Smooth muscle cell (in vitro differentiated cells): Measurements from ENCODE around the gene SEPHS1. TPM values are rescaled to one million over a fixed set of nuclear protein-coding genes. Genes with fewer than 3 reads are reported as not detected.

Source experiments
- DNase-seq: peaks from one replicate; lab custom pipeline; 2025; ENCODE audit not compliant: unreplicated experiment; lab: John Stamatoyannopoulos, UW
- H2AFZ ChIP-seq: fragments of 200-600 bp; sonication (generic); 2 replicates; pipeline ENCODE4 v1.6.0; 2016; ENCODE audit warnings: antibody characterized with exemption, low read depth, mild to moderate bottlenecking
- H3F3A ChIP-seq: fragments of 200-600 bp; sonication (generic); 2 replicates; pipeline ENCODE4 v1.6.0; 2017; ENCODE audit warnings: antibody characterized with exemption, low read depth
- H3K27ac ChIP-seq: fragments of 200-600 bp; sonication (generic); 2 replicates; pipeline ENCODE4 v1.5.1; 2016; ENCODE audit warnings: low read depth, mild to moderate bottlenecking
- H3K27me3 ChIP-seq: fragments of 200-600 bp; sonication (generic); 2 replicates; pipeline ENCODE4 v1.6.1; 2016; ENCODE audit warnings: low read depth, mild to moderate bottlenecking
- H3K36me3 ChIP-seq: fragments of 200-600 bp; sonication (generic); 2 replicates; pipeline ENCODE4 v1.5.1; 2016; ENCODE audit warnings: low read depth
- H3K4me1 ChIP-seq: fragments of 200-600 bp; sonication (generic); 2 replicates; pipeline ENCODE4 v1.5.1; 2016; ENCODE audit warnings: low read depth
- H3K4me2 ChIP-seq: fragments of 200-600 bp; sonication (generic); 2 replicates; pipeline ENCODE4 v1.6.0; 2016; ENCODE audit warnings: mild to moderate bottlenecking
- H3K4me3 ChIP-seq: fragments of 200-600 bp; sonication (generic); 2 replicates; pipeline ENCODE4 v1.5.1; 2016; ENCODE audit warnings: mild to moderate bottlenecking
- H3K79me2 ChIP-seq: fragments of 200-600 bp; sonication (generic); 2 replicates; pipeline ENCODE4 v1.6.0; 2016; ENCODE audit warnings: low read depth, mild to moderate bottlenecking
- H3K9ac ChIP-seq: fragments of 200-600 bp; sonication (generic); 2 replicates; pipeline ENCODE4 v1.6.0; 2016; ENCODE audit warnings: low read depth
- H3K9me3 ChIP-seq: fragments of 200-600 bp; sonication (generic); replicated peaks from 2 replicates; pipeline ENCODE4 v1.5.1; 2016; ENCODE audit warnings: low read depth
- H4K20me1 ChIP-seq: fragments of 200-600 bp; sonication (generic); 2 replicates; pipeline ENCODE4 v1.6.0; 2016; ENCODE audit warnings: low read depth
- CTCF ChIP-seq: fragments of 200-600 bp; sonication (generic); IDR thresholded peaks from 2 replicates; pipeline ENCODE4 v1.5.1; 2017; ENCODE audit warnings: borderline replicate concordance, mild to moderate bottlenecking, antibody characterized with exemption; ENCODE audit not compliant: insufficient read depth, poor library complexity, severe bottlenecking
- WGBS: methylation state at CpG from one replicate; pipeline ENCODE4 v1.1.7; 2016; ENCODE audit warnings: low lambda C conversion rate; 5-methylcytosine and 5-hydroxymethylcytosine counted together
- polyA plus RNA-seq: library from polyadenylated mRNA; unstranded; fragments of >200 nt; fragmentation: Nextera tagmentation; extraction: Ambion mirVana; gene quantifications from 2 replicates; pipeline ENCODE4 v1.2.1, GENCODE V29; 2016
- total RNA-seq: library from RNA; depleted of rRNA; stranded (reverse); fragments of >200 nt; gene quantifications from 2 replicates; pipeline ENCODE4 v1.2.3, GENCODE V29; 2014

The SEPHS1 gene
- total and polyA plus RNA-seq, 2 experiments from 2014 or later = 29.5 to 48.3 TPM

DNA sequence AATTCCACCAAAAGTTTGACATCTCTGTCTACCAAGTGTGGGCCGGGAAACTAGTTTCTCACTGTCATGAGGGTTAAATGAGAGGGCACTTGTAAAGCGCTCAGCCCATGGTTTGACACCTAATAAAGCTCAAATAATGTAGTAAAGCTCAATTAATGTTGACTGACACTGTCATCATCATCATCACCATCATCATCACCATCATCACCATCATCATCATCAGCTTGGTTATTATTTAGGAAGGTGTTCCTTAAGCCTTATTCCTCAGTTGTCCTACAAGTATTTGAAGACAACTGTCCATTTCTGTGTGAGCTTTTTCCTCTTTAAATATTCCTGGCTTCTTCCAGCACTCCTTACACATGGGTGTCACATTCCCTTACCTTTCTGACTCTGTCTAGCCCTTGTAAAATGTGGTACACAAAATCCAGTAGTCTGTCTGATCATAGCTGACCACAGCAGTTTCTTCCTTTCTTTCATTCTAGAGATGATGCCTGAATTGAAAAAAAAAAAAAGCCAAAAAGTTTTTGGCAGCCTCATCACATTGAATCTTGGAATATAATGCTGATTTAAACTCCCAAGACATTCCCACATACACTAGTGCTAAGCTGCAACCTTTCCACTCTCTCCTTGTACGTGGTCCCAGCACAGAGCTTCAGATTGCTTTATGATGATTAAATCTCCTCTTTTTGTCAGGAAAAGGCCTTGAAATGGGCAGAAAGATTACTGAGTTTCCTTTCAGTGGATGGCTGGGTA lies 40.6 kb upstream of the SEPHS1 start:
- H2AFZ ChIP-seq = no peak overlapping the region
- no peaks in the 10 kb centered on the region for H3K9me3 ChIP-seq
- no peak overlapping the region for H3K27ac ChIP-seq
- TF ChIP-seq CTCF = no peak
- DNase-seq = no peak
- no peaks in the 10 kb centered on the region for H4K20me1 ChIP-seq
- no peaks in the 10 kb centered on the region for H3F3A ChIP-seq
- H3K27me3 ChIP-seq = peaks cover 23% of the 10 kb centered on the region
- H3K4me2 ChIP-seq = no peak overlapping the region
- H3K9ac ChIP-seq = no peak overlapping the region
- H3K36me3 ChIP-seq = no peaks in the 10 kb centered on the region
- 84% methylated on average over 3 of the region's 3 CpGs for WGBS
- no peaks in the 10 kb centered on the region for H3K79me2 ChIP-seq
- no peaks in the 10 kb centered on the region for H3K4me1 ChIP-seq
- no peak overlapping the region for H3K4me3 ChIP-seq

- no peak overlapping the region for H3K4me3 ChIP-seq
- no peaks in the 10 kb centered on the region for H3K9me3 ChIP-seq
- no peaks in the 10 kb centered on the region for H3K79me2 ChIP-seq
- DNase-seq = no peak
- H3F3A ChIP-seq = no peaks in the 10 kb centered on the region
- peaks cover 40% of the 10 kb centered on the region for H3K27me3 ChIP-seq
- 92% methylated on average over 7 of the region's 7 CpGs for WGBS
- H4K20me1 ChIP-seq = no peaks in the 10 kb centered on the region
- TF ChIP-seq CTCF = no peak
- H3K36me3 ChIP-seq = no peaks in the 10 kb centered on the region
- no peak overlapping the region for H3K27ac ChIP-seq
- no peak overlapping the region for H3K4me2 ChIP-seq
- no peaks in the 10 kb centered on the region for H3K4me1 ChIP-seq
- no peak overlapping the region for H2AFZ ChIP-seq
- no peak overlapping the region for H3K9ac ChIP-seq
Observed at GRCh38 chr10:13386021-13386420, 37.9 kb upstream of the SEPHS1 start.

GRCh38 chr10:13383399-13383761 lies 35.3 kb upstream of the SEPHS1 start:
- Histone ChIP-seq H4K20me1 (no peaks in the 10 kb centered on the region), H3K36me3 (no peaks in the 10 kb centered on the region), H3K4me1 (no peaks in the 10 kb centered on the region), H3F3A (no peaks in the 10 kb centered on the region), H3K4me2 (peak overlapping the region; percentile 71), H3K4me3 (peak overlapping the region; percentile 28), H3K9me3 (no peaks in the 10 kb centered on the region), H3K27me3 (peaks cover 44% of the 10 kb centered on the region), H2AFZ (no peak overlapping the region), H3K27ac (no peak overlapping the region), H3K79me2 (no peaks in the 10 kb centered on the region), H3K9ac (no peak overlapping the region)
- WGBS = 20% methylated on average over 18 of the region's 18 CpGs
- no peak for DNase-seq
- no peak for TF ChIP-seq CTCF
